Measurements from ENCODE around the gene SEC24B.

SEC24B gene

DNA sequence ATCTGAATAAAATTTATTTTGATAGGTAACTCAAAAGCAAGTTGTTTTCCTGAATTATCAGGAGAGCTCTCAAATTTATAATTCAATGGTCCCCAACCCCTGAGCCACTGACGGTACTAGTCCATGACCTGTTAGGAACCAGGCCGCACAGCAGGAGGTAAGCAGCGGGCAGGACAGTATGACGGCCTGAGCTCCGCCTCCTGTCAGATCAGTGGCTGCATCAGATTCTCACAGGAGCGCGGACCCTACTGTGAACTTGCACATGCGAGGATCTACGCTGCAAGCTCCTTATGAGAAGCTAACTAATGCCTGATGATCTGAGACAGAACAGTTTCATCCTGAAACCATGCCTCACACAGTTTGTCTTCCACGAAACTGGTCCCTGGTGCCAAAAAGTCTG lies 37.9 kb upstream of the SEC24B start:
- Histone ChIP-seq H3K9ac (ENCODE audit: low read length) (no peak overlapping the region), H3K23ac (ENCODE audit: low read length) (no peak overlapping the region), H3K4me2 (ENCODE audit: low read length) (no peak overlapping the region), H3K4ac (ENCODE audit: low read depth, low read length) (no peak overlapping the region), H3K56ac (ENCODE audit: low read length) (peak overlapping the region; percentile 15), H3K4me1 (ENCODE audit: control insufficient read depth, low read depth, low read length) (no peaks in the 10 kb centered on the region), H3K27ac (ENCODE audit: low read depth, low read length) (no peak overlapping the region), H3K18ac (ENCODE audit: low read length) (no peak overlapping the region), H3K27me3 (ENCODE audit: insufficient read depth, low read length, poor library complexity) (no peaks in the 10 kb centered on the region), H2BK120ac (ENCODE audit: low read depth, low read length) (no peak overlapping the region), H4K5ac (ENCODE audit: low read length) (no peak overlapping the region), H4K8ac (ENCODE audit: low read depth, low read length) (no peak overlapping the region), H3K79me1 (ENCODE audit: low read length) (no peaks in the 10 kb centered on the region), H3K4me3 (ENCODE audit: low read length) (no peak overlapping the region), H3K36me3 (ENCODE audit: control insufficient read depth, insufficient read depth, low read length) (no peaks in the 10 kb centered on the region), H2BK15ac (replicated peaks; ENCODE audit: low read depth) (no peak overlapping the region), H2BK5ac (ENCODE audit: low read length) (no peak overlapping the region), H3K79me2 (ENCODE audit: control insufficient read depth, insufficient read depth, low read length) (no peaks in the 10 kb centered on the region), H2AK5ac (ENCODE audit: low read length) (no peak overlapping the region)
- DNase-seq = peak; percentile 52
- no CpG with 5 or more reads among the region's 10 CpGs for WGBS (ENCODE audit: extremely low coverage, insufficient coverage, low lambda C conversion rate)

DNA sequence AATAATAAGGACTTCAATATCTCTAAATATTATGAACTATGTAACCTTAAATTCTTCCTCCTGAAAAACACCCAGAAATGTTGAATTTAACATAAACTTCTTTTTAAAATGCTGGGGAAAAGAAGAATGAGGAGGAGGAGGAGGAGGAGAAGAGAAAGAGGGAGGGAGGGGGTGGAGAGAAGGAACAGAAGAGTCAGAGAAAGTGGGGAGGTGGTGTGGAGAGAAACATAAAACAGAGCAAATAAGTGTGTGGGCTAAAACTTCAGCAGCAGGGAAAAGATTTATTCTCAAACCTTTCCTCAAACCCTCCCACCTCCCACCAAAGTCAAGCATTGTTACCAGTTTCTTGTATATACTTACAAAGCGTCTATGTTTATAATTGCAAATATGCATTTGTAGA lies 34.7 kb upstream of the SEC24B start:
- H2BK15ac ChIP-seq (replicated peaks; ENCODE audit: low read depth) = no peak overlapping the region
- H4K8ac ChIP-seq (ENCODE audit: low read depth, low read length) = no peak overlapping the region
- H2BK120ac ChIP-seq (ENCODE audit: low read depth, low read length) = no peak overlapping the region
- no CpG with 5 or more reads among the region's 1 CpG for WGBS (ENCODE audit: extremely low coverage, insufficient coverage, low lambda C conversion rate)
- H3K79me1 ChIP-seq (ENCODE audit: low read length) = no peaks in the 10 kb centered on the region
- no peak for DNase-seq
- H3K9ac ChIP-seq (ENCODE audit: low read length) = no peak overlapping the region
- H3K4me1 ChIP-seq (ENCODE audit: control insufficient read depth, low read depth, low read length) = no peaks in the 10 kb centered on the region
- no peak overlapping the region for H3K23ac ChIP-seq (ENCODE audit: low read length)
- no peaks in the 10 kb centered on the region for H3K79me2 ChIP-seq (ENCODE audit: control insufficient read depth, insufficient read depth, low read length)
- H3K4me3 ChIP-seq (ENCODE audit: low read length) = no peak overlapping the region
- H3K27ac ChIP-seq (ENCODE audit: low read depth, low read length) = no peak overlapping the region
- no peak overlapping the region for H2AK5ac ChIP-seq (ENCODE audit: low read length)
- no peak overlapping the region for H3K4me2 ChIP-seq (ENCODE audit: low read length)
- H4K5ac ChIP-seq (ENCODE audit: low read length) = no peak overlapping the region
- H3K18ac ChIP-seq (ENCODE audit: low read length) = no peak overlapping the region
- H3K4ac ChIP-seq (ENCODE audit: low read depth, low read length) = no peak overlapping the region
- H3K56ac ChIP-seq (ENCODE audit: low read length) = no peak overlapping the region
- no peaks in the 10 kb centered on the region for H3K36me3 ChIP-seq (ENCODE audit: control insufficient read depth, insufficient read depth, low read length)
- no peaks in the 10 kb centered on the region for H3K27me3 ChIP-seq (ENCODE audit: insufficient read depth, low read length, poor library complexity)
- no peak overlapping the region for H2BK5ac ChIP-seq (ENCODE audit: low read length)

DNA sequence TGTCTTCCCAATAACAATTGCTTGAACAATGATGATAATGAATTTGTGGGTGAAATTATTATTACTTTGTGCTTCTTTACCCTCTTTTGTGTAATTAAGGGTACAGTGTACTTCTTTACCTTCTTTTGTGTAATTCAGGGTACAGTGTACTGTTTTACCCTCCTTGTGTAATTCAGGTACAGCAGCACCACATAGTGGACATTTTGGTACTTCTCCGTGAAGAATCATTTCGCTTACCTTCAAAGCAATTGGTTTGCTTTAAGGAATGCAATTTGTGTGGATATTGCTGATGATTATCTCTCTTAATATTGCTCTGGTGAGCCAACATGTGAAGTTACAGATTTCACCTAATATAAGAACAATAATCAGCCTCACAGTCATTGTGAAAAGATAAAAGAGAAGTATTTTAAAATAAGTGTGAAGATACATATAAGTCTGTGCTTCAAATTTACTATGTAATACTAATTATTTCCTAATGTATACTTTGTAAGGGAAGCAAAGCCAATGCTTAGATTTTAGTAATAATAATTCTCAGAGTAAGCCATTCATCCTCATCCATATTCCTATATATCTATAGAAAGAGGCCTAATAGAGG lies 27.2 kb upstream of the SEC24B start:
- H2BK15ac ChIP-seq (replicated peaks; ENCODE audit: low read depth) = no peak overlapping the region
- no peak overlapping the region for H3K4me2 ChIP-seq (ENCODE audit: low read length)
- H3K27me3 ChIP-seq (ENCODE audit: insufficient read depth, low read length, poor library complexity) = no peaks in the 10 kb centered on the region
- no peaks in the 10 kb centered on the region for H3K4me1 ChIP-seq (ENCODE audit: control insufficient read depth, low read depth, low read length)
- peak; percentile 70 for DNase-seq
- no CpG with 5 or more reads among the region's 2 CpGs for WGBS (ENCODE audit: extremely low coverage, insufficient coverage, low lambda C conversion rate)
- no peak overlapping the region for H3K9ac ChIP-seq (ENCODE audit: low read length)
- no peak overlapping the region for H2BK120ac ChIP-seq (ENCODE audit: low read depth, low read length)
- H3K18ac ChIP-seq (ENCODE audit: low read length) = no peak overlapping the region
- no peak overlapping the region for H3K4me3 ChIP-seq (ENCODE audit: low read length)
- H2AK5ac ChIP-seq (ENCODE audit: low read length) = no peak overlapping the region
- no peaks in the 10 kb centered on the region for H3K79me1 ChIP-seq (ENCODE audit: low read length)
- H2BK5ac ChIP-seq (ENCODE audit: low read length) = no peak overlapping the region
- H3K36me3 ChIP-seq (ENCODE audit: control insufficient read depth, insufficient read depth, low read length) = no peaks in the 10 kb centered on the region
- no peak overlapping the region for H3K4ac ChIP-seq (ENCODE audit: low read depth, low read length)
- H4K8ac ChIP-seq (ENCODE audit: low read depth, low read length) = no peak overlapping the region
- H4K5ac ChIP-seq (ENCODE audit: low read length) = no peak overlapping the region
- no peak overlapping the region for H3K56ac ChIP-seq (ENCODE audit: low read length)
- H3K23ac ChIP-seq (ENCODE audit: low read length) = no peak overlapping the region
- H3K79me2 ChIP-seq (ENCODE audit: control insufficient read depth, insufficient read depth, low read length) = no peaks in the 10 kb centered on the region
- no peak overlapping the region for H3K27ac ChIP-seq (ENCODE audit: low read depth, low read length)

DNA sequence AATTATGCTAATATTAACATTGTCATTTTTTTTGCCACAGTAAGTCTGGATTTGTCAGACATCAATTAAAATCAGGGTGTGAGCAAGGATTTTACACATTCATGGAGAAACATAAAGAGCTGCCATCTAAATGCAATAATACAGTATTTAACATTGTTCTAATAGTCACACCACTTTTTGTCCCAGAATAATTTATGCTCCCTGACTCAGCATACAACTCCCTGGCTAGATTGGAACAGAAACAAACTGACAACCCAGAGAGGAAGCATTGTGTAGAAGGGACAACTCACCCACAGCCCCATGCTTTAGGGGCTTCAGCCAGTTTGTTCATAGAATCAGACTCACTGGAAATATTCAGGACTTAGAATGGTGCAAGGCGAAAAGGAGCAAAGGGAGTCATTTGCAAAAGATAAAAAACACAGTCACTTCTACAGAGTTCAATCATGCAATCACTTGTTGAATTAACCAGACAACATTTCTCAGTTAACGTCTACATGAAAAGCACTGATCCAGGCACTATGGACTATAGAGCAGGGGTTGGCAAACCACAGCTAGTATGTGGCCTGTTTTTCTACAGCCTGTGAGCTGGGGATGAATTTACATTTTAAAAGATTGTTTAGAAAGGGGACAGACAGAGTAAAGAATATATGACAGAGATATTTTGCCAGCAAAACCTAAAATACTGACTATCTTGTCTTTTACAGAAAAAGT lies 26.4 kb upstream of the SEC24B start:
- Histone ChIP-seq H3K79me1 (ENCODE audit: low read length) (no peaks in the 10 kb centered on the region), H2AK5ac (ENCODE audit: low read length) (no peak overlapping the region), H2BK120ac (ENCODE audit: low read depth, low read length) (no peak overlapping the region), H3K4me1 (ENCODE audit: control insufficient read depth, low read depth, low read length) (no peaks in the 10 kb centered on the region), H3K18ac (ENCODE audit: low read length) (no peak overlapping the region), H2BK15ac (replicated peaks; ENCODE audit: low read depth) (no peak overlapping the region), H3K4ac (ENCODE audit: low read depth, low read length) (no peak overlapping the region), H3K9ac (ENCODE audit: low read length) (no peak overlapping the region), H3K79me2 (ENCODE audit: control insufficient read depth, insufficient read depth, low read length) (no peaks in the 10 kb centered on the region), H2BK5ac (ENCODE audit: low read length) (no peak overlapping the region), H3K27me3 (ENCODE audit: insufficient read depth, low read length, poor library complexity) (no peaks in the 10 kb centered on the region), H3K56ac (ENCODE audit: low read length) (no peak overlapping the region), H3K4me2 (ENCODE audit: low read length) (no peak overlapping the region), H3K23ac (ENCODE audit: low read length) (no peak overlapping the region), H3K36me3 (ENCODE audit: control insufficient read depth, insufficient read depth, low read length) (no peaks in the 10 kb centered on the region), H3K27ac (ENCODE audit: low read depth, low read length) (no peak overlapping the region), H4K8ac (ENCODE audit: low read depth, low read length) (no peak overlapping the region), H3K4me3 (ENCODE audit: low read length) (no peak overlapping the region), H4K5ac (ENCODE audit: low read length) (no peak overlapping the region)
- WGBS (ENCODE audit: extremely low coverage, insufficient coverage, low lambda C conversion rate) = no CpG with 5 or more reads among the region's 2 CpGs
- no peak for DNase-seq

DNA sequence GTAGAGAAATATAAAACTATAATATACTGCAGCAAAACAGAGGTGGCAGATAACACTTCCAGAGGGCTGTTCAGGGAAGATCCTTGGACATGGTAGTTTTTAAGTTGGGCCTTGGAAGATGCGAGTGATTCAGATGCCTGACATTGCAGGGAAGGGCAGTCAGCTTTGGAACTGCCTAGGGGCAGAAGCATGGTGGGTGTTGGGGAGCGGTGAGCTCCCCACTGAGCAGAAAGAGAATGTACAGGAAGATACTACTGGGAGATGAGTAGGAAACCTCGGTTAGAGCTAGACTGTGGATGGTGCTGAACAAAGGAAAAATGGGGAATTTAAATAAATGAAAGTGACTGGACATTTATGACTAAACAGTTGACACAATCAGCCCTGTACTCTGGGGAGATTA lies 24.9 kb upstream of the SEC24B start:
- no peak overlapping the region for H3K4ac ChIP-seq (ENCODE audit: low read depth, low read length)
- peaks cover 2% of the 10 kb centered on the region for H3K4me1 ChIP-seq (ENCODE audit: control insufficient read depth, low read depth, low read length)
- no peak overlapping the region for H3K4me2 ChIP-seq (ENCODE audit: low read length)
- H4K8ac ChIP-seq (ENCODE audit: low read depth, low read length) = no peak overlapping the region
- no peaks in the 10 kb centered on the region for H3K79me2 ChIP-seq (ENCODE audit: control insufficient read depth, insufficient read depth, low read length)
- H3K27ac ChIP-seq (ENCODE audit: low read depth, low read length) = no peak overlapping the region
- H3K9ac ChIP-seq (ENCODE audit: low read length) = no peak overlapping the region
- H2BK15ac ChIP-seq (replicated peaks; ENCODE audit: low read depth) = no peak overlapping the region
- H2AK5ac ChIP-seq (ENCODE audit: low read length) = no peak overlapping the region
- no peak overlapping the region for H3K56ac ChIP-seq (ENCODE audit: low read length)
- H2BK120ac ChIP-seq (ENCODE audit: low read depth, low read length) = no peak overlapping the region
- H3K23ac ChIP-seq (ENCODE audit: low read length) = no peak overlapping the region
- no peaks in the 10 kb centered on the region for H3K27me3 ChIP-seq (ENCODE audit: insufficient read depth, low read length, poor library complexity)
- WGBS (ENCODE audit: extremely low coverage, insufficient coverage, low lambda C conversion rate) = no CpG with 5 or more reads among the region's 3 CpGs
- H3K79me1 ChIP-seq (ENCODE audit: low read length) = no peaks in the 10 kb centered on the region
- no peak overlapping the region for H3K18ac ChIP-seq (ENCODE audit: low read length)
- peak; percentile 73 for DNase-seq
- no peaks in the 10 kb centered on the region for H3K36me3 ChIP-seq (ENCODE audit: control insufficient read depth, insufficient read depth, low read length)
- no peak overlapping the region for H2BK5ac ChIP-seq (ENCODE audit: low read length)
- no peak overlapping the region for H4K5ac ChIP-seq (ENCODE audit: low read length)
- no peak overlapping the region for H3K4me3 ChIP-seq (ENCODE audit: low read length)

DNA sequence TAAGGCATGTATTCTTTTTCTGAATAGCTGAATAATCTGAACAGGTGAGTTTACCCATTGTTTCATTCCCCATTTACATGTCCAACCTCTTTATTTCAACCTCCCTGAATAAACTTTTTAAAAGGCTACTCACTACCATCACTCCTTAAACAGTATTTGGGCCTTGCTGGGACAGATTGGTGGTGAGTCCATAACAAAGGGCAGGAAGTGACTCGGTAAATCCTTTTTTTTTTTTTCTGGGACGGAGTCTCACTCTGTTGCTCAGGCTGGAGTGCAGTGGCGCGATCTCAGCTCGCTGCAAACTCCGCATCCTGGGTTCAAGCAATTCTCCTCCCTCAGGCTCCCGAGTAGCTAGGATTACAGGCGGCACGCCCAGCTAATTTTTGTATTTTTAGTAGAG lies 23.4 kb upstream of the SEC24B start:
- H3K79me1 ChIP-seq (ENCODE audit: low read length) = no peaks in the 10 kb centered on the region
- H3K4me1 ChIP-seq (ENCODE audit: control insufficient read depth, low read depth, low read length) = peaks cover 2% of the 10 kb centered on the region
- H3K79me2 ChIP-seq (ENCODE audit: control insufficient read depth, insufficient read depth, low read length) = no peaks in the 10 kb centered on the region
- H3K4me2 ChIP-seq (ENCODE audit: low read length) = no peak overlapping the region
- no peak overlapping the region for H3K9ac ChIP-seq (ENCODE audit: low read length)
- H3K27ac ChIP-seq (ENCODE audit: low read depth, low read length) = no peak overlapping the region
- H3K27me3 ChIP-seq (ENCODE audit: insufficient read depth, low read length, poor library complexity) = no peaks in the 10 kb centered on the region
- no peak overlapping the region for H3K4me3 ChIP-seq (ENCODE audit: low read length)
- no CpG with 5 or more reads among the region's 9 CpGs for WGBS (ENCODE audit: extremely low coverage, insufficient coverage, low lambda C conversion rate)
- H3K56ac ChIP-seq (ENCODE audit: low read length) = no peak overlapping the region
- no peak overlapping the region for H2BK15ac ChIP-seq (replicated peaks; ENCODE audit: low read depth)
- no peak overlapping the region for H2AK5ac ChIP-seq (ENCODE audit: low read length)
- no peak overlapping the region for H3K18ac ChIP-seq (ENCODE audit: low read length)
- H4K5ac ChIP-seq (ENCODE audit: low read length) = no peak overlapping the region
- H3K4ac ChIP-seq (ENCODE audit: low read depth, low read length) = no peak overlapping the region
- H2BK5ac ChIP-seq (ENCODE audit: low read length) = no peak overlapping the region
- no peak overlapping the region for H4K8ac ChIP-seq (ENCODE audit: low read depth, low read length)
- no peaks in the 10 kb centered on the region for H3K36me3 ChIP-seq (ENCODE audit: control insufficient read depth, insufficient read depth, low read length)
- DNase-seq = peak; percentile 21
- no peak overlapping the region for H3K23ac ChIP-seq (ENCODE audit: low read length)
- no peak overlapping the region for H2BK120ac ChIP-seq (ENCODE audit: low read depth, low read length)

Data from mesendoderm (in vitro differentiated cells).